Measurements from ENCODE around the gene DGKB.

- no peak for TF ChIP-seq CTCF (IDR thresholded peaks at IDR 0.05)
- no peak for TF ChIP-seq POLR2A (IDR thresholded peaks at IDR 0.05)
Measured at GRCh38 chr7:14902589-14903067, at the start of gene DGKB.

Measured in adrenal gland (tissue), 5 donors.